ENCODE data around the gene PRDM11. TPM values are rescaled to one million over a fixed set of nuclear protein-coding genes. Genes with fewer than 3 reads are reported as not detected.
A peak's percentile ranks its signal among the peaks of the same experiment; 100 is the strongest.

The PRDM11 gene
- total and polyA plus RNA-seq, 2 of the 4 experiments (the other 2 are of a cell fraction): 2.2 to 2.7 TPM

GRCh38 chr11:45178890-45179671 is 32.6 kb downstream of the PRDM11 start:
- in situ Hi-C loops (cut with MboI; ENCODE audit: low sequenced_read_pairs) (no loop called here), dilution Hi-C loops (cut with HindIII; ENCODE audit: low sequenced_read_pairs, unreplicated experiment) (no loop called here), intact Hi-C loops (cut with micrococcal nuclease) (no loop called here)
- BruUV-seq (replicated peaks): no TSS peak
- Histone ChIP-seq H3K18ac (ENCODE audit: low read depth, low read length) (no peak overlapping the region), H3K9me1 (ENCODE audit: insufficient read depth, low read length) (peaks cover 5% of the 10 kb centered on the region; the same call in 1 of the 2 replicates), H4K5ac (ENCODE audit: low read depth, low read length) (no peak overlapping the region), H3K27me3 (ENCODE audit: control insufficient read depth, insufficient read depth, low read length) (no peaks in the 10 kb centered on the region), H3K9me3 (ENCODE audit: control insufficient read depth, insufficient read depth, low read length) (no peaks in the 10 kb centered on the region), H4K8ac (ENCODE audit: low read depth in 2 of 2, low read length in 2 of 2) (no peak overlapping the region; a peak in 1 of 4 replicates), H2AK9ac (replicated peaks; ENCODE audit: low read depth, low read length, poor library complexity) (no peak overlapping the region), H2BK5ac (ENCODE audit: low read depth, low read length, poor library complexity, severe bottlenecking) (no peak overlapping the region), H3K4me1 (ENCODE audit: control insufficient read depth, insufficient read depth, low read length) (peaks cover 12% of the 10 kb centered on the region), H2BK15ac (ENCODE audit: low read depth, low read length) (no peak overlapping the region), H2BK120ac (ENCODE audit: low read depth, low read length) (no peak overlapping the region), H3K56ac (ENCODE audit: extremely low read depth, insufficient read depth, low read length) (no peak overlapping the region), H2AFZ (replicated peaks; ENCODE audit: low read length, poor library complexity) (peak overlapping the region; percentile 89), H2AK5ac (ENCODE audit: low read depth, low read length) (0 out of 2 replicates have a peak overlapping the region, but pooled peaks have one; percentile 3), H3K4ac (ENCODE audit: low read depth, low read length) (no peak overlapping the region; the same call in 1 of the 2 replicates), H3K27ac (ENCODE audit: insufficient read depth, low read length) (no peak overlapping the region), H3K14ac (replicated peaks; ENCODE audit: low read depth, low read length) (no peak overlapping the region), H3K9ac (ENCODE audit: low read depth, low read length) (no peak overlapping the region), H3K23ac (ENCODE audit: low read depth, low read length) (no peak overlapping the region), H4K20me1 (ENCODE audit: insufficient read depth, low read length) (peaks cover 4% of the 10 kb centered on the region; the same call in 1 of the 2 replicates), H3K4me2 (ENCODE audit: low read depth, low read length) (no peak overlapping the region), H2BK20ac (ENCODE audit: low read depth, low read length) (no peak overlapping the region), H3K4me3 (ENCODE audit: insufficient read depth, low read depth, low read length) (no peak overlapping the region), H4K91ac (ENCODE audit: insufficient read depth, low read depth, low read length) (no peak overlapping the region), H3K79me1 (ENCODE audit: low read depth in 1 of 2, low read length in 2 of 2) (no peaks in the 10 kb centered on the region; a peak in 1 of 4 replicates), H3K36me3 (ENCODE audit: control insufficient read depth, insufficient read depth, low read length) (peaks cover 6% of the 10 kb centered on the region; the same call in 1 of the 2 replicates)
- ATAC-seq (ENCODE audit: low read depth): no peak
- DNase-seq: peak; percentile 71
- no peak for TF ChIP-seq RCOR1 (IDR thresholded peaks at IDR 0.05; ENCODE audit: insufficient replicate concordance, low read length)
- no peak; the same call in 1 of the 2 replicates for TF ChIP-seq FOS (IDR thresholded peaks at IDR 0.05; ENCODE audit: low read depth, low read length)
- peak; percentile 48; the same call in 1 of the 2 replicates for TF ChIP-seq MAFK (IDR thresholded peaks at IDR 0.05; ENCODE audit: low read depth, low read length)
- TF ChIP-seq CEBPB (IDR thresholded peaks at IDR 0.05; ENCODE audit: low read depth, low read length): peak; percentile 49
- ChIA-PET CTCF (no interaction called here), POLR2A (ENCODE audit: unreplicated experiment) (no interaction called here)
- 20% methylated on average over 1 of the region's 8 CpGs; no CpG with 5 or more reads in 1 of the 2 experiments for WGBS, 2 experiments (ENCODE audit: extremely low coverage in 2 of 2, insufficient read length in 1 of 2)
